H1 (cell line): ENCODE measurements around the gene CMKLR1. TPM values are rescaled to one million over a fixed set of nuclear protein-coding genes. Genes with fewer than 3 reads are reported as not detected.

Experiments used
- FOSL1 ChIP-seq: IDR thresholded peaks from 2 replicates; pipeline ENCODE4 v1.6.1; 2011; ENCODE audit warnings: mild to moderate bottlenecking, low read depth, low read length, moderate library complexity; ENCODE audit not compliant: insufficient read depth
- POU5F1 ChIP-seq: IDR thresholded peaks from 2 replicates; pipeline ENCODE4 v1.6.1; 2011; ENCODE audit warnings: low read depth, mild to moderate bottlenecking, low read length, moderate library complexity
- RBBP5 ChIP-seq: IDR thresholded peaks from 2 replicates; pipeline ENCODE4 v1.7.1; 2012; ENCODE audit warnings: low read depth, mild to moderate bottlenecking, inconsistent platforms, low read length, moderate library complexity, borderline replicate concordance
- USF2 ChIP-seq: IDR thresholded peaks from 2 replicates; pipeline ENCODE4 v1.6.1; 2011; ENCODE audit warnings: low read length, improper control_type of control experiment
- polyA plus RNA-seq, 7 experiments: library from polyadenylated mRNA; depleted of rRNA in 3 of 7; stranded (reverse) in 5 of 7; unstranded in 2 of 7; fragments of >200 nt in 5 of 7; fragments of 200-250 nt in 2 of 7; gene quantifications; 1 replicate in 5 of 7; 2 replicates in 1 of 7; 4 replicates in 1 of 7; pipeline versions ENCODE4 v1.2.1 to v1.2.3, GENCODE V29; 2011 to 2013; ENCODE audit warnings: missing spikeins in 2 of 7, mixed read lengths in 2 of 7
- total RNA-seq: library from RNA; stranded (reverse); fragmentation: NEBNext Ultra II Directional; extraction: Animal tissue kit (Norgen Biotek cat#: 25700); gene quantifications from 2 replicates; pipeline ENCODE4 v1.2.1, GENCODE V29; 2021

Gene CMKLR1
- total and polyA plus RNA-seq, 2 of the 8 experiments (the other 6 are each of a cell fraction or from before 2014, with no cell fraction given): 2.1 to 2.8 TPM

GRCh38 chr12:108332791-108333382, 6.2 kb downstream of the CMKLR1 start (continued):
- TF ChIP-seq USF2 (no peak), FOSL1 (no peak), POU5F1 (no peak), RBBP5 (no peak)
